SK-N-SH treated with all-trans-retinoic acid at 6 μM for 48 hours (cell line): ENCODE measurements around the gene KRT73.

Source experiments
- ATAC-seq: fragments of 200-7000 bp; cut with Tn5 transposase; 3 replicates; pipeline ENCODE4 v1.9.1; 2020; ENCODE audit warnings: mild to moderate bottlenecking, moderate library complexity
- ARNTL ChIP-seq: fragments of 450-650 bp; formaldehyde crosslinking; IDR thresholded peaks from 2 replicates; pipeline ENCODE4 v1.5.0; 2020; ENCODE audit warnings: low read depth, mild to moderate bottlenecking, moderate library complexity, borderline replicate concordance
- BACH2 ChIP-seq: fragments of 250-450 bp; sonication (Bioruptor Pico); IDR thresholded peaks from 2 replicates; pipeline ENCODE4 v1.9.0; 2021; ENCODE audit warnings: mild to moderate bottlenecking, borderline replicate concordance
- CSDC2 ChIP-seq: fragments of 250-450 bp; sonication (Bioruptor Pico); IDR thresholded peaks from 2 replicates; pipeline ENCODE4 v1.5.0; 2020; ENCODE audit warnings: mild to moderate bottlenecking, moderate library complexity
- ESRRG ChIP-seq: fragments of 250-450 bp; sonication (Bioruptor Pico); IDR thresholded peaks from 2 replicates; pipeline ENCODE4 v1.6.1; 2021; ENCODE audit warnings: mild to moderate bottlenecking
- GLIS3 ChIP-seq: fragments of 250-450 bp; sonication (Bioruptor Pico); IDR thresholded peaks from 2 replicates; pipeline ENCODE4 v1.5.0; 2020; ENCODE audit warnings: mild to moderate bottlenecking, moderate library complexity
- ISL1 ChIP-seq: fragments of 250-450 bp; sonication (Bioruptor Pico); IDR thresholded peaks from 2 replicates; pipeline ENCODE4 v2.1.2; 2022; ENCODE audit warnings: mild to moderate bottlenecking, moderate library complexity
- OSR1 ChIP-seq: fragments of 250-450 bp; sonication (Bioruptor Pico); IDR thresholded peaks from 2 replicates; pipeline ENCODE4 v1.8.0; 2022; ENCODE audit warnings: moderate library complexity, mild to moderate bottlenecking, inconsistent platforms
- PPARA ChIP-seq: fragments of 250-450 bp; sonication (Bioruptor Pico); IDR thresholded peaks from 2 replicates; pipeline ENCODE4 v1.5.0; 2020; ENCODE audit warnings: mild to moderate bottlenecking, borderline replicate concordance
- SNAI2 ChIP-seq: fragments of 250-450 bp; sonication (Bioruptor Pico); IDR thresholded peaks from 2 replicates; pipeline ENCODE4 v1.5.0; 2020; ENCODE audit warnings: mild to moderate bottlenecking, moderate library complexity
- TCF4 ChIP-seq: fragments of 250-450 bp; sonication (Bioruptor Pico); IDR thresholded peaks from 2 replicates; pipeline ENCODE4 v1.8.0; 2021; ENCODE audit warnings: mild to moderate bottlenecking, moderate library complexity, borderline replicate concordance
- TOX ChIP-seq: fragments of 250-450 bp; sonication (Bioruptor Pico); IDR thresholded peaks from 2 replicates; pipeline ENCODE4 v1.8.0; 2021; ENCODE audit warnings: mild to moderate bottlenecking, moderate library complexity, borderline replicate concordance
- ZC3H10 ChIP-seq: fragments of 250-450 bp; sonication (Bioruptor Pico); IDR thresholded peaks from 2 replicates; pipeline ENCODE4 v1.5.1; 2021; ENCODE audit warnings: mild to moderate bottlenecking, moderate library complexity
- ZFP3 ChIP-seq: fragments of 250-450 bp; sonication (Bioruptor Pico); IDR thresholded peaks from 2 replicates; pipeline ENCODE4 v1.5.0; 2020; ENCODE audit warnings: mild to moderate bottlenecking, moderate library complexity
- ZFP30 ChIP-seq: fragments of 450-650 bp; formaldehyde crosslinking; IDR thresholded peaks from 2 replicates; pipeline ENCODE4 v1.5.0; 2022; ENCODE audit warnings: mild to moderate bottlenecking, moderate library complexity
- ZNF565 ChIP-seq: fragments of 450-650 bp; formaldehyde crosslinking; conservative IDR thresholded peaks from 2 replicates; pipeline ENCODE4 v1.5.0; 2020; ENCODE audit warnings: low read depth, mild to moderate bottlenecking, moderate library complexity
- ZNF70 ChIP-seq: fragments of 450-650 bp; formaldehyde crosslinking; IDR thresholded peaks from 2 replicates; pipeline ENCODE4 v1.5.0; 2020; ENCODE audit warnings: mild to moderate bottlenecking, moderate library complexity
- ZNF8 ChIP-seq: fragments of 450-650 bp; formaldehyde crosslinking; IDR thresholded peaks from 2 replicates; pipeline ENCODE4 v1.5.0; 2020; ENCODE audit warnings: mild to moderate bottlenecking, moderate library complexity
- TF ChIP-seq, protein P1 (sequence below): fragments of 250-450 bp; sonication (Bioruptor Pico); IDR thresholded peaks from 2 replicates; pipeline ENCODE4 v1.5.1; 2021; ENCODE audit warnings: mild to moderate bottlenecking, moderate library complexity
- TF ChIP-seq, protein P2 (sequence below): fragments of 250-450 bp; sonication (Bioruptor Pico); IDR thresholded peaks from 2 replicates; pipeline ENCODE4 v1.5.0; 2020; ENCODE audit warnings: mild to moderate bottlenecking, moderate library complexity
- TF ChIP-seq, protein P3 (sequence below): fragments of 250-450 bp; sonication (Bioruptor Pico); IDR thresholded peaks from 2 replicates; pipeline ENCODE4 v1.8.0; 2021; ENCODE audit warnings: low read depth, mild to moderate bottlenecking, moderate library complexity, borderline replicate concordance
- TF ChIP-seq, protein P4 (sequence below): fragments of 250-450 bp; sonication (Bioruptor Pico); IDR thresholded peaks from 2 replicates; pipeline ENCODE4 v1.5.1; 2020; ENCODE audit warnings: low read depth, mild to moderate bottlenecking, moderate library complexity
- TF ChIP-seq, protein P5 (sequence below): fragments of 250-450 bp; sonication (Bioruptor Pico); IDR thresholded peaks from 2 replicates; pipeline ENCODE4 v1.8.0; 2020; ENCODE audit warnings: mild to moderate bottlenecking, moderate library complexity, borderline replicate concordance

KRT73 gene

DNA sequence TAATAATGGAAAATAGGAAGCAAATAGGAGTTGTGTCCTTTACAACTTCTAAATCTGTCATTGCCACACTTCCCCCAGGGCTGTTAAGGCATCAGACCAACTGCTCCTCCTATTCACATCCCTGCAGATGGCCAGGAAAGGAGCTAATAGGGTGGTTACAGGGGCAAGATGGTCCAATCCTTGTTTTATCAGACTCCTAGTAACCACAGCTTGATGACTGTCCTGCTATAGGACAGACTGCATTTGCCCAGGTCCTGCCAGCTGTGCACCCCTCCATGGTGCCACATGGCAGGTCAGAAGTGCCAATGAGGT is 44.5 kb upstream of the KRT73 start (continued):
- TF ChIP-seq, protein P1, sequence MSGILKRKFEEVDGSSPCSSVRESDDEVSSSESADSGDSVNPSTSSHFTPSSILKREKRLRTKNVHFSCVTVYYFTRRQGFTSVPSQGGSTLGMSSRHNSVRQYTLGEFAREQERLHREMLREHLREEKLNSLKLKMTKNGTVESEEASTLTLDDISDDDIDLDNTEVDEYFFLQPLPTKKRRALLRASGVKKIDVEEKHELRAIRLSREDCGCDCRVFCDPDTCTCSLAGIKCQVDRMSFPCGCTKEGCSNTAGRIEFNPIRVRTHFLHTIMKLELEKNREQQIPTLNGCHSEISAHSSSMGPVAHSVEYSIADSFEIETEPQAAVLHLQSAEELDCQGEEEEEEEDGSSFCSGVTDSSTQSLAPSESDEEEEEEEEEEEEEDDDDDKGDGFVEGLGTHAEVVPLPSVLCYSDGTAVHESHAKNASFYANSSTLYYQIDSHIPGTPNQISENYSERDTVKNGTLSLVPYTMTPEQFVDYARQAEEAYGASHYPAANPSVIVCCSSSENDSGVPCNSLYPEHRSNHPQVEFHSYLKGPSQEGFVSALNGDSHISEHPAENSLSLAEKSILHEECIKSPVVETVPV (CRISPR knock-in tag) = no peak
- no peak for TF ChIP-seq ZFP30 (CRISPR knock-in tag)
- TF ChIP-seq BACH2 (CRISPR knock-in tag) = no peak
- no peak for TF ChIP-seq SNAI2 (CRISPR knock-in tag)
- TF ChIP-seq ARNTL (CRISPR knock-in tag) = no peak
- no peak for TF ChIP-seq TCF4 (CRISPR knock-in tag)
- no peak for TF ChIP-seq ISL1 (CRISPR knock-in tag)
- TF ChIP-seq TOX (CRISPR knock-in tag) = no peak

DNA sequence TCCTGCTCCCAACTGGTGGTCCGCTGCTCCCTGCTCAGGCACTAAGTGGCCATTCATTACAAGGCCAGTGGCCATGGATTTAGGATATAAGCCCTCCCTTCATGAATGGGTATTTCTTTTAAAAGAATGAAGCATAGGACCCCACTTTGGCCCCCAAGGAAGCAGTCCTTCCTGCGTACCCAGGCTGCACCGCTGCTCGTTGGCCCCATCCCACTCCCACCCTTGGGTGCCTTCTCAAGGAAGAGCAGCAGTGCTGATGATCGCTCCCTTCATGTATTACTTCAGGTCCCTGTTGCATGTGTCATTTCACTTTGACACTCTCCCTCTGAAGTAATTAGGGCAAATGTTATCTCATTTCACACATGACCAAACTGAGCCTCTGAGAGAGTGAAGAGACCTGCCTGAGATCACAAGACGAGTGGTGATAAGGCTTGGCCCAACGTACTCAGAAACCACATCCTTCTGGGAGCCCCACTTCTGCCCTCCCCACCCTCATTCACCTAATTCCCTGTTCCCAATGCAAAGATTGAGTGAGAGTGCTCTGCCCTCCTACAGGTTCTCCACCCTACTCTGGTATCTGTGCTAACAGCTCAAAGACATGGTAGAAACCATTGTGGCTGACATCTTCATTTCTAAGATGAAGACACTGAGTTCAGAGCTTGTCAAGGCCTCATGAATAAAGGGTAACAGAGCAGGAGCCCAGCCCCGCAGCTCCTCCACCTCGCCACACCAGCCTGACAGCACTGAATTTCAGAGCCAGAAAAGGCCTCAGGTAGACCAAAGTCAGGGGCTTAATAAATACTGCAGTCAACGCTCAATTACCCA is 43.9 kb upstream of the KRT73 start:
- no peak for ATAC-seq
- TF ChIP-seq GLIS3 (CRISPR knock-in tag) (no peak), PPARA (CRISPR knock-in tag) (no peak), ZNF565 (no peak), ZFP30 (CRISPR knock-in tag) (no peak), ZFP3 (CRISPR knock-in tag) (no peak), BACH2 (CRISPR knock-in tag) (no peak), ZC3H10 (CRISPR knock-in tag) (no peak), TOX (CRISPR knock-in tag) (no peak), TCF4 (CRISPR knock-in tag) (no peak), OSR1 (CRISPR knock-in tag) (no peak), ZNF8 (CRISPR knock-in tag) (no peak), ESRRG (CRISPR knock-in tag) (no peak), ARNTL (CRISPR knock-in tag) (no peak), ZNF70 (CRISPR knock-in tag) (no peak), ISL1 (CRISPR knock-in tag) (no peak), SNAI2 (CRISPR knock-in tag) (no peak)
- TF ChIP-seq, protein P1 (CRISPR knock-in tag) = no peak
- TF ChIP-seq, protein P2, sequence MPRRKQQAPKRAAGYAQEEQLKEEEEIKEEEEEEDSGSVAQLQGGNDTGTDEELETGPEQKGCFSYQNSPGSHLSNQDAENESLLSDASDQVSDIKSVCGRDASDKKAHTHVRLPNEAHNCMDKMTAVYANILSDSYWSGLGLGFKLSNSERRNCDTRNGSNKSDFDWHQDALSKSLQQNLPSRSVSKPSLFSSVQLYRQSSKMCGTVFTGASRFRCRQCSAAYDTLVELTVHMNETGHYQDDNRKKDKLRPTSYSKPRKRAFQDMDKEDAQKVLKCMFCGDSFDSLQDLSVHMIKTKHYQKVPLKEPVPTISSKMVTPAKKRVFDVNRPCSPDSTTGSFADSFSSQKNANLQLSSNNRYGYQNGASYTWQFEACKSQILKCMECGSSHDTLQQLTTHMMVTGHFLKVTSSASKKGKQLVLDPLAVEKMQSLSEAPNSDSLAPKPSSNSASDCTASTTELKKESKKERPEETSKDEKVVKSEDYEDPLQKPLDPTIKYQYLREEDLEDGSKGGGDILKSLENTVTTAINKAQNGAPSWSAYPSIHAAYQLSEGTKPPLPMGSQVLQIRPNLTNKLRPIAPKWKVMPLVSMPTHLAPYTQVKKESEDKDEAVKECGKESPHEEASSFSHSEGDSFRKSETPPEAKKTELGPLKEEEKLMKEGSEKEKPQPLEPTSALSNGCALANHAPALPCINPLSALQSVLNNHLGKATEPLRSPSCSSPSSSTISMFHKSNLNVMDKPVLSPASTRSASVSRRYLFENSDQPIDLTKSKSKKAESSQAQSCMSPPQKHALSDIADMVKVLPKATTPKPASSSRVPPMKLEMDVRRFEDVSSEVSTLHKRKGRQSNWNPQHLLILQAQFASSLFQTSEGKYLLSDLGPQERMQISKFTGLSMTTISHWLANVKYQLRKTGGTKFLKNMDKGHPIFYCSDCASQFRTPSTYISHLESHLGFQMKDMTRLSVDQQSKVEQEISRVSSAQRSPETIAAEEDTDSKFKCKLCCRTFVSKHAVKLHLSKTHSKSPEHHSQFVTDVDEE = no peak
- TF ChIP-seq, protein P3, sequence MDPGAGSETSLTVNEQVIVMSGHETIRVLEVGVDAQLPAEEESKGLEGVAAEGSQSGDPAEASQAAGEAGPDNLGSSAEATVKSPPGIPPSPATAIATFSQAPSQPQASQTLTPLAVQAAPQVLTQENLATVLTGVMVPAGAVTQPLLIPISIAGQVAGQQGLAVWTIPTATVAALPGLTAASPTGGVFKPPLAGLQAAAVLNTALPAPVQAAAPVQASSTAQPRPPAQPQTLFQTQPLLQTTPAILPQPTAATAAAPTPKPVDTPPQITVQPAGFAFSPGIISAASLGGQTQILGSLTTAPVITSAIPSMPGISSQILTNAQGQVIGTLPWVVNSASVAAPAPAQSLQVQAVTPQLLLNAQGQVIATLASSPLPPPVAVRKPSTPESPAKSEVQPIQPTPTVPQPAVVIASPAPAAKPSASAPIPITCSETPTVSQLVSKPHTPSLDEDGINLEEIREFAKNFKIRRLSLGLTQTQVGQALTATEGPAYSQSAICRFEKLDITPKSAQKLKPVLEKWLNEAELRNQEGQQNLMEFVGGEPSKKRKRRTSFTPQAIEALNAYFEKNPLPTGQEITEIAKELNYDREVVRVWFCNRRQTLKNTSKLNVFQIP = no peak
- TF ChIP-seq, protein P4, sequence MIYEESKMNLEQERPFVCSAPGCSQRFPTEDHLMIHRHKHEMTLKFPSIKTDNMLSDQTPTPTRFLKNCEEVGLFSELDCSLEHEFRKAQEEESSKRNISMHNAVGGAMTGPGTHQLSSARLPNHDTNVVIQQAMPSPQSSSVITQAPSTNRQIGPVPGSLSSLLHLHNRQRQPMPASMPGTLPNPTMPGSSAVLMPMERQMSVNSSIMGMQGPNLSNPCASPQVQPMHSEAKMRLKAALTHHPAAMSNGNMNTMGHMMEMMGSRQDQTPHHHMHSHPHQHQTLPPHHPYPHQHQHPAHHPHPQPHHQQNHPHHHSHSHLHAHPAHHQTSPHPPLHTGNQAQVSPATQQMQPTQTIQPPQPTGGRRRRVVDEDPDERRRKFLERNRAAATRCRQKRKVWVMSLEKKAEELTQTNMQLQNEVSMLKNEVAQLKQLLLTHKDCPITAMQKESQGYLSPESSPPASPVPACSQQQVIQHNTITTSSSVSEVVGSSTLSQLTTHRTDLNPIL (CRISPR knock-in tag) = no peak
- TF ChIP-seq, all 23 proteins: peak for 0

DNA sequence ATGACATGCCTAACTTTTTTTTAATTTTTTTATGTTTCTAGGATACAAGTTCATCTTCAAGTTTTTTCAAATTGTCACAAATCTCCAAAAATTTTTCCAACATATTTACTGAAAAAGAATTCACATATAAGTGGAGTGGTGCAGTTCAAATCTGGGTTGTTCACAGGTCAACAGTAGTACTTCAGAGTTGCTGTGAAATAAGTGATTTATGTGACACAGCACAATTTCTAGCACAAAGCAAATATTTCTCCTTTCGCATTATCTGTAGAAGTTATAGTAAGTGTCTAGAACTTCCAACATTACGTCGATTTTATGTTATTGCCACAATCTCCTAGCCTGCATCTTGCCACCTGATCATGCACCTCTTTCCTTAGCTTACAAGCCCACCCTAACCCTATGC is 43.3 kb upstream of the KRT73 start:
- no peak for ATAC-seq
- TF ChIP-seq BACH2 (CRISPR knock-in tag) (no peak), ZFP30 (CRISPR knock-in tag) (no peak), ZNF565 (no peak), ZNF8 (CRISPR knock-in tag) (no peak), ISL1 (CRISPR knock-in tag) (no peak), CSDC2 (no peak), TCF4 (CRISPR knock-in tag) (no peak), GLIS3 (CRISPR knock-in tag) (no peak), TOX (CRISPR knock-in tag) (no peak)
- TF ChIP-seq, protein P4 (CRISPR knock-in tag) = no peak
- TF ChIP-seq, protein P5, sequence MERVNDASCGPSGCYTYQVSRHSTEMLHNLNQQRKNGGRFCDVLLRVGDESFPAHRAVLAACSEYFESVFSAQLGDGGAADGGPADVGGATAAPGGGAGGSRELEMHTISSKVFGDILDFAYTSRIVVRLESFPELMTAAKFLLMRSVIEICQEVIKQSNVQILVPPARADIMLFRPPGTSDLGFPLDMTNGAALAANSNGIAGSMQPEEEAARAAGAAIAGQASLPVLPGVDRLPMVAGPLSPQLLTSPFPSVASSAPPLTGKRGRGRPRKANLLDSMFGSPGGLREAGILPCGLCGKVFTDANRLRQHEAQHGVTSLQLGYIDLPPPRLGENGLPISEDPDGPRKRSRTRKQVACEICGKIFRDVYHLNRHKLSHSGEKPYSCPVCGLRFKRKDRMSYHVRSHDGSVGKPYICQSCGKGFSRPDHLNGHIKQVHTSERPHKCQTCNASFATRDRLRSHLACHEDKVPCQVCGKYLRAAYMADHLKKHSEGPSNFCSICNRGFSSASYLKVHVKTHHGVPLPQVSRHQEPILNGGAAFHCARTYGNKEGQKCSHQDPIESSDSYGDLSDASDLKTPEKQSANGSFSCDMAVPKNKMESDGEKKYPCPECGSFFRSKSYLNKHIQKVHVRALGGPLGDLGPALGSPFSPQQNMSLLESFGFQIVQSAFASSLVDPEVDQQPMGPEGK (CRISPR knock-in tag) = no peak
- TF ChIP-seq, protein P3 = no peak
